Spleen (tissue), 7 donors: ENCODE data around the gene FAM222B.

Source experiments
- POLR2AphosphoS5 ChIP-seq, 3 donors: sonication (generic); formaldehyde crosslinking; IDR thresholded peaks; one replicate each; pipeline ENCODE4 v1.5.1; 2017; ENCODE audit warnings: antibody characterized with exemption in 3 of 3
- TF ChIP-seq, protein P1 (sequence below), 11 experiments: fragments of 200-600 bp in 7 of 11; fragments of 450-650 bp in 4 of 11; sonication (generic) in 4 of 11; IDR thresholded peaks in 8 of 11; conservative IDR thresholded peaks in 3 of 11; 1 replicate in 7 of 11; 2 replicates in 4 of 11; pipeline versions ENCODE4 v1.4.0 to v1.8.0; 2016 to 2021; ENCODE audit warnings: antibody characterized with exemption in 11 of 11, inconsistent platforms in 4 of 11, mild to moderate bottlenecking in 1 of 11
- donor health status: DM: no; HTN: no; CAD: no; lungs with moderate emphysema.
- donor health status: DM: no; HTN: no; CAD: no.
- donor health status: DM: no; HTN: no; CAD: no.

DNA sequence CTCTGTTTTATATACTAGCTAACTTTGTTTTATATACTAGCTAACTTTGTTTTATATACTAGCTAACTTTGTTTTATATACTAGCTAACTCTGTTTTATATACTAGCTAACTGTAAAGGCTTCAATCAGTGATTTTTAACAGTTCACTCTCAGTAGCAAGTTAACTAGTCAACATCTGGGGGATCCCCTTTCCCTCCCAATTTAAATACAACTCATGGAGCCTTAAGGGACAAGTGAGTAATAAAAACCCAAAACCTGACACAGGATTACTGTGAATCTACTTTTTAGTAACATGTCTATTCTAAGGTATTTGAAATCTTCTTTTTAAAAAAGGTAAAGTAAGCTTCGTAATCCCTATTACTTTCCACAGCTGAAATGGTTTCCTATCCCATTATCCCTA lies 32.2 kb downstream of the FAM222B start:
- TF ChIP-seq, protein P1, sequence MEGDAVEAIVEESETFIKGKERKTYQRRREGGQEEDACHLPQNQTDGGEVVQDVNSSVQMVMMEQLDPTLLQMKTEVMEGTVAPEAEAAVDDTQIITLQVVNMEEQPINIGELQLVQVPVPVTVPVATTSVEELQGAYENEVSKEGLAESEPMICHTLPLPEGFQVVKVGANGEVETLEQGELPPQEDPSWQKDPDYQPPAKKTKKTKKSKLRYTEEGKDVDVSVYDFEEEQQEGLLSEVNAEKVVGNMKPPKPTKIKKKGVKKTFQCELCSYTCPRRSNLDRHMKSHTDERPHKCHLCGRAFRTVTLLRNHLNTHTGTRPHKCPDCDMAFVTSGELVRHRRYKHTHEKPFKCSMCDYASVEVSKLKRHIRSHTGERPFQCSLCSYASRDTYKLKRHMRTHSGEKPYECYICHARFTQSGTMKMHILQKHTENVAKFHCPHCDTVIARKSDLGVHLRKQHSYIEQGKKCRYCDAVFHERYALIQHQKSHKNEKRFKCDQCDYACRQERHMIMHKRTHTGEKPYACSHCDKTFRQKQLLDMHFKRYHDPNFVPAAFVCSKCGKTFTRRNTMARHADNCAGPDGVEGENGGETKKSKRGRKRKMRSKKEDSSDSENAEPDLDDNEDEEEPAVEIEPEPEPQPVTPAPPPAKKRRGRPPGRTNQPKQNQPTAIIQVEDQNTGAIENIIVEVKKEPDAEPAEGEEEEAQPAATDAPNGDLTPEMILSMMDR (IDR thresholded peaks at IDR 0.05 in 8 of 11, conservative IDR thresholded peaks at IDR 0.05 in 3 of 11) = no peak
- TF ChIP-seq POLR2AphosphoS5 (IDR thresholded peaks at IDR 0.05) = no peak
